GM10847 (cell line): ENCODE measurements around the gene APOBR.

Experiments used
- POLR2A ChIP-seq: IDR thresholded peaks from 2 replicates; pipeline ENCODE4 v1.6.1; 2011; ENCODE audit not compliant: insufficient read length; ENCODE audit errors: extremely low read depth

APOBR gene

DNA sequence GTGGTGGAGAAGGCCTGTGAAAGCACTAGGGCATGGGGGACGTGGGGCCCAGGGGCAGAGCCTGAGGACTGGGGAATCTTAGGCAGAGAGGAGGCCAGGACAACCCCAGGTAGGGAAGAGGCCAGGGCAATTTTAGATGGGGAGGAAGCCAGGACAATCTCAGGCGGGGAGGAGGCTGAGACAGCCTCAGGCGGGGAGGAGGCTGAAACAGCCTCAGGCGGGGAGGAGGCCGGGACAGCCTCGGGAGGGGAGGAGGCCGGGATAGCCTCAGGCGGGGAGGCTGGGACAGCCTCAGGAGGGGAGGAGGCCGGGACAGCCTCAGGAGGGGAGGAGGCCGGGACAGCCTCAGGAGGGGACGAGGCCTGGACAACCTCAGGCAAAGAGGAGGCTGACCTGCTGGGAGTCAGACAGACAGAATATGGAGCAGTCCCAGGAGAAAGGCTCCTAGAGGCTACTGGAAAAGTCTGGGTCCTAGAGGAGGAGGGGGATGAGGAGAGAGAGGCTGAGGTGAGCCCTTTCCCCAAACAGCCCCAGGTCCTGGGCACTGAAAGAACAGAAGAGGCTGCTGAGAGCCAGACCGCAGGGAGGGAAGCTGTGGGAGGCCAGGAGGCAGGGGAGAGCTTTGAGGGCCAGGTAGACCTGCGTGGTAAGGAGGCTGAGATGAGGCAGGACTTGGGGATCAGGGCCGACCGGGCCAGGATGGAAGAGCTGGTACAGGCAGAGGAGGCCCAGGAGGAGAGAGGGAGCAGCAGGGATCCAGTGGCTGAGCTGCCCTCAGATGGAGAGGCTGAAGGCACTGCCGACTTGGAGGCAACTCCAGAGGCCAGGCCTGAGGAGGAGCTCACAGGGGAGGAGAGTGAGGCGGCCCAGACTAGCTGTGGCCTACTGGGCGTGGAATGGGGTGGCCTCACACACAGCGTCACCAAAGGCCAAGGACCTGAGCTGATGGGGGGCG, 1.6 kb downstream of the APOBR start:
- TF ChIP-seq POLR2A: no peak

GRCh38 chr16:28496844-28497243, 2.4 kb downstream of the APOBR start:
- no peak for TF ChIP-seq POLR2A

DNA sequence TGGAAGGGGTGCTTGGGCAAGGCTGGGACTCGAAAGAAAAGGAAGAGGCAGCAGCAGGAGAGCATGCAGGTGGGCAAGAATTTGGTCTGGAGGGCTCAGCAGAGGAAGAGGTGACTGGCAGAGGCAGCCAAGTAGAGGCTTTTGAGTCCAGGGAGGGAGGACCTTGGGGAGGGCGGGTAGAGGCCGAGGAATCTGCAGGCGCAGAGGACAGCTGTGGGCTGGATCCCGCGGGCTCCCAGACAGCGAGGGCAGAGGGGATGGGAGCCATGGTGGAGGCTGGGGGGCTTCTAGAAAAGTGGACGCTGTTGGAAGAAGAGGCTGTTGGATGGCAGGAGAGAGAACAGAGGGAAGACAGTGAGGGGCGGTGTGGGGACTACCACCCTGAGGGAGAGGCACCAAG, 2.9 kb downstream of the APOBR start:
- TF ChIP-seq POLR2A: no peak

- TF ChIP-seq POLR2A: no peak
Measured at GRCh38 chr16:28497861-28498599, 3.6 kb downstream of the APOBR start.

DNA sequence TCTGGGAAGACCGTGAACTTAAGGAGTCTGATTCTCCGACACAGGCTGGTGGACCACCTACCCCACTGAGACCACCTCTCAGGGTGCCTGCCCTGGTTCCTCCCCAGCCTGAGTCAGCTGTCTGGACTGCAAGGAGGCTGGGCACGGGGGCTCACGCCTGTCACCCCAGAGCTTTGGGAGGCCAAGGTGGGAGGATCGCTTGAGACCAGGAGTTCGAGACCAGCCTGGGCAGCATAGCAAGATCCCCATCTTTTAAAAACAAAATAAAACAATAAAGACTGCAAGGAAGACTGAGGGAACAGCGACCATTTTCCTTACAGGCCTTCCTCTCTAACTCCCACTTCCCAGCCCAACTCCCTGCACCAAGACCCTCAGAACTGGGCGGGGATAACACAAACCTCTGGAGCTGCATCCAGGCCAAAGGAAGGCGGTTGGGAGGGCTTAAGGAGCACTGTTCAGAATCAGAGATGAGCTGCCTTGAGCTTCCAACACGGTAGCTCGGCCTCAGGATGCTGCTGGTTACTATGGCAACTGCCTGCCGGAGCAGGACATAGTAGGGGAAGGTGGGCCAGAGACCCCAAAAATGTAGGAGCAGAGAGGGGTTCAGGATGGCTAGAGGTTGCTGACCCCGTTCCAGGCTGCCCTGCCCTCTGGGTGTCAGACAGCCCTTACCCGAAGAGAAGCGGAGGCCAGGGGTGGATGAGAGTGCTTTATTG, 4.4 kb downstream of the APOBR start:
- no peak for TF ChIP-seq POLR2A

- TF ChIP-seq POLR2A: no peak
Measured at GRCh38 chr16:28499854-28500253, 5.4 kb downstream of the APOBR start.

DNA sequence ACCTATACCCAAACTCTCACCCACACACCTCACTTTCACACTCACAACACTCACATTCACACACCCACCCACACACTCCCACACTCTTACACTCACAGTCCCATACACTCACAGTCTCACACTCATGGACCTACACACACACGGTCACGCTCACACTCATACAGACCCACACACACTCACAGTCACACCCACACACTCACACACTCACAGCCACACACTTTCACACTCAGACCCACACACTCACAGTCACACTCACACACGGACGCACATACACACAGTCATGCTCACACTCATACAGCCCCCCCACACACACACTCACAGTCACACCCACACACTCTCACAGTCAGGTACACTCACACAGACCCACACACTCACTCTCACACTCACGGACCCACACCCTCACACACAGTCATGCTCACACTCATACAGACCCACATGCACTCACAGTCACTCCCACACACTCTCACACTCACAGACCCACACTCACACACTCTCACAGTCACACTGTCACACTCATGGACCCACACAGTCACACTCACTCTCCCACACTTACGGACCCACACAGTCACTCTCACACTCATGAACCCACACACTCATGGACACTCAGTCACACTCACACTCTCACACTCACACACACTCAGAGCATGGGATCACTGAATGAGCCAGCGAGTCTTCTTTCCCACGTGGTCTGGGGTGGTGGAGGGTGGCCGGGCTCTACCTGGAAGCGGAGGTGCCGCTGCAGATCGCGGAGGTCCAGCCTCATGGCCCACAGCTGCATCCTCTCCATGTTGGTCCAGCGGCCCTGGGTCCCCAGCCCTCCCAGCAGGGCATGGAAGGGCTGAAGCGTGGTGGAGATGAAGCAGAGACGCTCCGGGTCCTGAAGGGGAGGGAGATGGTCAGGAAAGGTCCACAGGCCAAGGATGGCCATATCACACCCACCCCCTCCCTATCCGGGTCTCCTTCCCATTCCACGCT, 7.1 kb downstream of the APOBR start:
- TF ChIP-seq POLR2A: no peak

- no peak for TF ChIP-seq POLR2A
Measured at GRCh38 chr16:28502290-28502689, 7.8 kb downstream of the APOBR start.

DNA sequence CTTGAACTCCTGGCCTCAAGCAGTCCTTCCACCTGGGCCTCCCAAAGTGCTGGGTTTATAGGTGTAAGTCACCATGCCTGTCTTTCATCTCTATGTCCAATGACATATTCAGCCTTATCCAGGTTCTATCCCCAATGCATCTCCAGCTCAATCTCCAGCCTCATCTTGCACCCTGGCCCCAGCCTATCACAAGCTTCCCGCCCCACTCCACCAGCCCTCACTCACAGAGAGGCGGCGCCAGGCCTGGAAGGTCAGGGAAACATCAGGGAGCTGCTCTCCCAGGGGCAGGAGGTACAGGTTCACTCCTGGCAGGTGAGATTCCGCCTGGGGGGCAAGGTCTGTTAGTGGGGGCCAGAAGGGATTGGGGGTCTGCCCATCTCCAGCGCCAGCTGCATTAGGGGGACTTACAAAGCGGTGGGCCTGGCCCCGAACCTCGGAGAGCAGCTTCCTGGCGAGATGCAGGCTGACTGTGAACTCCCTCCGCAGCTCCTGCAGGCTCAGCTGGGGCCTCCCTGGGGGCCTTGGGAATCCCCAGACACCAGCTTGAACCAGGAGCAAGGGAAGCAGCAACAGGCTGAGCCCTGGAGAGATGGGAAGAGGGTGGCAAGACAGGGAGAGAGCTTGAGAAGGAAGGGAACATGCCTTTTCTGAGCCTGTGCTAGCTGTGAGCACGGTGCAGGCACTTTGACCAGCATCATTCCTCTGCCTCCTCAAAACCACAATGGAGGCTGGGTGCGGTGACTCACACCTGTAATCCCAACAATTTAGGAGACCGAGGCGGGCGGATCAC, 9.2 kb downstream of the APOBR start:
- no peak for TF ChIP-seq POLR2A

DNA sequence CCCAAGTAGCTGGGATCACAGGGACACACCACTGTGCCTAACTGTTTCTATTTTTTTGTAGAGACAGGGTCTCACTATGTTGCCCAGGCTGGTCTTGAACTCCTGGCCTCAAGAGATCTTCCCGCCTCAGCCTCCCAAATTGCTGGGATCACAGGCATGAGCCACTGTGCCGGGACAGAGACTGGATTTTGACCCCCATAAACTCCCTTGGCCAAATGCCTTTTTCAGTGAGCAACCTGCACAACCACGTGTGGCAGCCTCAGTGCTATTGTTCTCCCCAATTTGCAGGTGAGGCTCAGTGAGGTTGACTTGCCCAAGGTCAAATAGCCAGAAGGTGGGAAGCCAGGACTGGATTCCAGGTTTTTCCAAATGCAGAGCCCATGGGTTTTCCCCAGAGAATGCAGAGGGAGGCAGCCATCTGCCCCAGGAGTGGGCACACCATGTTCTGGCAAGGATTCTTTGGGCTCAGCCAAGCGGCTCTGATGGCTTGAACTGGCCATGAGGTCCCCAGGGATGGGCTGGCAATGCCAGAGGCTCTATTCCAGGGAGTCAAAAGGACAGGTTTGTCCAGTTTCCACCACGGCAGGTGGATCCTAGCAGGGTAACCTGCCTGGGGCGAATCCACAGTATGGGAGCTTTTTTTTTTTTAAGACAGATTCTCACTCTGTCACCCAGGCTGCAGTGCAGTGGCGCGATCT, 10.4 kb downstream of the APOBR start:
- no peak for TF ChIP-seq POLR2A

DNA sequence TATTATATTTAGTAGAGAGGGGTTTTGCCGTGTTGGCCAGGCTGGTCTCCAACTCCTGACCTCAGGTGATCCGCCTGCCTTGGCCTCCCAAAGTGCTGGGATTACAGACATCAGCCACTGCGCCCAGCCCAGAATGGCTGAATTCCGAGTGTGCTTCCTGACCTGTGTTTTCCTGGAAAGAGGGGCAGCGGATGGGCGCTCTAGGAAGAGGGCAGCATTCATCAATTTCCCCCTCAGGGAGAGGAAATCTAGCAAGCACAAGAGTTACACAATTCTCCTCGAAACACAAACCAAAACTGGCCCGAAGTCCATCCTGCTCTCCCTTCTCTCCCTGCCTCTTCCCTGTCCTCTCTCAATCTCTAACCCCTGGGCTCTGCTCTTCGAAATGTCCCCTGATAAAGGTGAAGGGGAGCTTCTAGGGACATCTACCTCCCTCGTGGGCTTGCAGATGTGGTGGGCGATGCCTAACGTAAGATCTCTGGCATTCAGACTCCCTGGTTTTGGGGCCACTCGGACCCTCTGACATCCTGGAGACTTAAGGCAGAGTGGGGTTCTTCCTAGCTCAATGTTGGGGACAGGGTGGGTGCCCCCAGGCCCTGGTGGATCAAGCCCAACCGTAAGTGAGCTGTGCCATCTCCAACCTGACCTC, 11.2 kb downstream of the APOBR start:
- TF ChIP-seq POLR2A: no peak

DNA sequence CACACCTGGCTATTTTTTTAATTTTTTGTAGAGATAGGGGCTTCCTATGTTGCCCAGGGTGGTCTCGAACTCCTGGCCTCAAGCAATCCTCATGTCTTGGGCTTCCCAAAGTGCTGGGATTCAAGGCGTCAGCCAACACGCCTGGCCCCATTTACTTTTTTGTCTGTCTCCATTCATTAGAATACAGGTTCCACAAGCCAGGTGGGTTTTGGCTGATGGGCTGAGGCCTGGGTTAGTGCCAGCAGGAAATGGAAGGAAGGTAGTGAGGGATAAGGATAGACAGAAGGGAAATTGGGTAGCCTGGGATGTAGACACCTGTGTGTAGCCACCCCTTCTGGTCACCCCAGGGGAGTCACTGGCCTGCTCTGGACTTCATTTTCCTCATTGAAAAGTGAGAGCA, 16.6 kb downstream of the APOBR start:
- no peak for TF ChIP-seq POLR2A
